GDM1 (cell line): ENCODE data around the gene PPP1R37.
"Not testable (repeated sequence)": the region's sequence is repeated elsewhere in the genome, so short reads cannot be mapped to it uniquely, and the experiment has no call there.

ENCODE experiments used
- DNase-seq: peaks from one replicate; lab custom pipeline; 2025; lab: John Stamatoyannopoulos, UW

The PPP1R37 gene

GRCh38 chr19:45115809-45116615 is 23.0 kb downstream of the PPP1R37 start:
- no peak for DNase-seq

GRCh38 chr19:45117167-45117594 is 24.2 kb downstream of the PPP1R37 start:
- DNase-seq = peak; percentile 74

- DNase-seq = no peak
Observed at GRCh38 chr19:45117671-45118070, 24.7 kb downstream of the PPP1R37 start.

GRCh38 chr19:45118106-45118505 is 25.1 kb downstream of the PPP1R37 start:
- no peak for DNase-seq

GRCh38 chr19:45118591-45119355 is 25.8 kb downstream of the PPP1R37 start:
- DNase-seq = not testable (repeated sequence)

GRCh38 chr19:45119582-45119981 is 26.6 kb downstream of the PPP1R37 start:
- DNase-seq = no peak

GRCh38 chr19:45121827-45122345 is 28.9 kb downstream of the PPP1R37 start:
- no peak for DNase-seq

GRCh38 chr19:45122832-45123231 is 29.9 kb downstream of the PPP1R37 start:
- DNase-seq = no peak

GRCh38 chr19:45123440-45123850 is 30.5 kb downstream of the PPP1R37 start:
- no peak for DNase-seq

- DNase-seq = no peak
Observed at GRCh38 chr19:45124021-45124420, 31.0 kb downstream of the PPP1R37 start.

GRCh38 chr19:45125360-45125759 is 32.4 kb downstream of the PPP1R37 start:
- no peak for DNase-seq

- DNase-seq = peak; percentile 58
Observed at GRCh38 chr19:45125975-45126493, 33.1 kb downstream of the PPP1R37 start.

GRCh38 chr19:45126654-45127053 is 33.7 kb downstream of the PPP1R37 start:
- DNase-seq = no peak

GRCh38 chr19:45128146-45128545 is 35.2 kb downstream of the PPP1R37 start:
- no peak for DNase-seq

- no peak for DNase-seq
Observed at GRCh38 chr19:45128806-45129205, 35.8 kb downstream of the PPP1R37 start.

- no peak for DNase-seq
Observed at GRCh38 chr19:45130236-45130635, 37.3 kb downstream of the PPP1R37 start.

GRCh38 chr19:45130888-45131615 is 38.1 kb downstream of the PPP1R37 start:
- DNase-seq = no peak

- no peak for DNase-seq
Observed at GRCh38 chr19:45133661-45134060, 40.7 kb downstream of the PPP1R37 start.

- DNase-seq = no peak
Observed at GRCh38 chr19:45135176-45135885, 42.4 kb downstream of the PPP1R37 start.

GRCh38 chr19:45136507-45137178 is 43.7 kb downstream of the PPP1R37 start:
- DNase-seq = no peak
